ENCODE results near the gene IFT122. TPM values are rescaled to one million over a fixed set of nuclear protein-coding genes. Genes with fewer than 3 reads are reported as not detected.

The IFT122 gene
- total and polyA plus RNA-seq, 2 experiments from 2014 or later = 10.2 to 38.8 TPM

DNA sequence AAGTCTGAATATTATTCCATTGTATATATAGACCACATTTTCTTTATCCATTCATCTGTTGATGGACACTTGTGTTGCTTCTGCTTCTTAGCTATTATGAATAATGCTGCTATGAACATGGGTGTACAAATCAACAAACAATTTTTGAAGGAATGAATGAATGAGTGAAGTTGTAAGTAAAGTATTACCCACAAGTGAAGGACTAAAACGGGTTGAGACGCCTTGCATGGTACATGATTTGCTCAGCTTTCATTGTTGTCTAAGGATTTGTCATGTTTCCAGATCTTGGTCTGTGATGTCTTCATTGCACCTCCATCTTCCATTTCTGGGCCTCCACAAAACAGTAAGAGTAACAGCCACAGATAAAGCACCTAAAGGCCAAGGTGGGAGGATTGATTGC is 20.5 kb downstream of the IFT122 start (continued):
- TF ChIP-seq, protein P1, sequence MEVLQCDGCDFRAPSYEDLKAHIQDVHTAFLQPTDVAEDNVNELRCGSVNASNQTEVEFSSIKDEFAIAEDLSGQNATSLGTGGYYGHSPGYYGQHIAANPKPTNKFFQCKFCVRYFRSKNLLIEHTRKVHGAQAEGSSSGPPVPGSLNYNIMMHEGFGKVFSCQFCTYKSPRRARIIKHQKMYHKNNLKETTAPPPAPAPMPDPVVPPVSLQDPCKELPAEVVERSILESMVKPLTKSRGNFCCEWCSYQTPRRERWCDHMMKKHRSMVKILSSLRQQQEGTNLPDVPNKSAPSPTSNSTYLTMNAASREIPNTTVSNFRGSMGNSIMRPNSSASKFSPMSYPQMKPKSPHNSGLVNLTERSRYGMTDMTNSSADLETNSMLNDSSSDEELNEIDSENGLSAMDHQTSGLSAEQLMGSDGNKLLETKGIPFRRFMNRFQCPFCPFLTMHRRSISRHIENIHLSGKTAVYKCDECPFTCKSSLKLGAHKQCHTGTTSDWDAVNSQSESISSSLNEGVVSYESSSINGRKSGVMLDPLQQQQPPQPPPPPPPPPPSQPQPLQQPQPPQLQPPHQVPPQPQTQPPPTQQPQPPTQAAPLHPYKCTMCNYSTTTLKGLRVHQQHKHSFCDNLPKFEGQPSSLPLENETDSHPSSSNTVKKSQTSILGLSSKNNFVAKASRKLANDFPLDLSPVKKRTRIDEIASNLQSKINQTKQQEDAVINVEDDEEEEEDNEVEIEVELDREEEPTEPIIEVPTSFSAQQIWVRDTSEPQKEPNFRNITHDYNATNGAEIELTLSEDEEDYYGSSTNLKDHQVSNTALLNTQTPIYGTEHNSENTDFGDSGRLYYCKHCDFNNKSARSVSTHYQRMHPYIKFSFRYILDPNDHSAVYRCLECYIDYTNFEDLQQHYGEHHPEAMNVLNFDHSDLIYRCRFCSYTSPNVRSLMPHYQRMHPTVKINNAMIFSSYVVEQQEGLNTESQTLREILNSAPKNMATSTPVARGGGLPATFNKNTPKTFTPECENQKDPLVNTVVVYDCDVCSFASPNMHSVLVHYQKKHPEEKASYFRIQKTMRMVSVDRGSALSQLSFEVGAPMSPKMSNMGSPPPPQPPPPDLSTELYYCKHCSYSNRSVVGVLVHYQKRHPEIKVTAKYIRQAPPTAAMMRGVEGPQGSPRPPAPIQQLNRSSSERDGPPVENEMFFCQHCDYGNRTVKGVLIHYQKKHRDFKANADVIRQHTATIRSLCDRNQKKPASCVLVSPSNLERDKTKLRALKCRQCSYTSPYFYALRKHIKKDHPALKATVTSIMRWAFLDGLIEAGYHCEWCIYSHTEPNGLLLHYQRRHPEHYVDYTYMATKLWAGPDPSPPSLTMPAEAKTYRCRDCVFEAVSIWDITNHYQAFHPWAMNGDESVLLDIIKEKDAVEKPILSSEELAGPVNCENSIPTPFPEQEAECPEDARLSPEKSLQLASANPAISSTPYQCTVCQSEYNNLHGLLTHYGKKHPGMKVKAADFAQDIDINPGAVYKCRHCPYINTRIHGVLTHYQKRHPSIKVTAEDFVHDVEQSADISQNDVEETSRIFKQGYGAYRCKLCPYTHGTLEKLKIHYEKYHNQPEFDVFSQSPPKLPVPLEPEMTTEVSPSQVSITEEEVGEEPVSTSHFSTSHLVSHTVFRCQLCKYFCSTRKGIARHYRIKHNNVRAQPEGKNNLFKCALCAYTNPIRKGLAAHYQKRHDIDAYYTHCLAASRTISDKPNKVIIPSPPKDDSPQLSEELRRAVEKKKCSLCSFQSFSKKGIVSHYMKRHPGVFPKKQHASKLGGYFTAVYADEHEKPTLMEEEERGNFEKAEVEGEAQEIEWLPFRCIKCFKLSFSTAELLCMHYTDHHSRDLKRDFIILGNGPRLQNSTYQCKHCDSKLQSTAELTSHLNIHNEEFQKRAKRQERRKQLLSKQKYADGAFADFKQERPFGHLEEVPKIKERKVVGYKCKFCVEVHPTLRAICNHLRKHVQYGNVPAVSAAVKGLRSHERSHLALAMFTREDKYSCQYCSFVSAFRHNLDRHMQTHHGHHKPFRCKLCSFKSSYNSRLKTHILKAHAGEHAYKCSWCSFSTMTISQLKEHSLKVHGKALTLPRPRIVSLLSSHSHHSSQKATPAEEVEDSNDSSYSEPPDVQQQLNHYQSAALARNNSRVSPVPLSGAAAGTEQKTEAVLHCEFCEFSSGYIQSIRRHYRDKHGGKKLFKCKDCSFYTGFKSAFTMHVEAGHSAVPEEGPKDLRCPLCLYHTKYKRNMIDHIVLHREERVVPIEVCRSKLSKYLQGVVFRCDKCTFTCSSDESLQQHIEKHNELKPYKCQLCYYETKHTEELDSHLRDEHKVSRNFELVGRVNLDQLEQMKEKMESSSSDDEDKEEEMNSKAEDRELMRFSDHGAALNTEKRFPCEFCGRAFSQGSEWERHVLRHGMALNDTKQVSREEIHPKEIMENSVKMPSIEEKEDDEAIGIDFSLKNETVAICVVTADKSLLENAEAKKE (CRISPR knock-in tag; IDR thresholded peaks at IDR 0.05) = no peak
- TF ChIP-seq POLR2AphosphoS5 (IDR thresholded peaks at IDR 0.05; ENCODE audit: low read depth) (no peak), EZH2phosphoT487 (IDR thresholded peaks at IDR 0.05; ENCODE audit: unreplicated experiment) (no peak), EZH2 (IDR thresholded peaks at IDR 0.05; ENCODE audit: low read depth, unreplicated experiment) (no peak)

DNA sequence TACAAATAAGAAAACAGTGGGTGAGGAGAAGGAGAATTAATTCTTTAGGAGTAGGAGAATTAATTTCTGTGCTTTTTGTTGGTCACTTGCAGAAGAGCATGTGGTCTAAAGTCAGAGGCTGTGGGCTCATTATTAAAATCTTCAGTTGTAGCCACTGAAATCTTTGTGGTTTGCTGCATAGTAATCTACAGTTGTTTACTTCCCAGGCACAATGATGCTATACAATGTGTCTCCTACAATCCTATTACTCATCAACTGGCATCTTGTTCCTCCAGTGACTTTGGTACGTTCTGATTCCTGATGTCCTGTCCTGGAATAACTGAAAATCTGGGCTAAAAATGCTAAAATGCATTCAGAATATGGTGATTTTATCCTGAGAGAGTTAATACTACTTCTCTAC is 21.0 kb downstream of the IFT122 start:
- ATAC-seq (no peak), DNase-seq (ENCODE audit: low spot score) (no peak)
- H3K36me3 ChIP-seq (ENCODE audit: insufficient read depth) = peaks cover 9% of the 10 kb centered on the region
- H4K20me1 ChIP-seq (replicated peaks; ENCODE audit: insufficient read depth) = peaks cover 5% of the 10 kb centered on the region; the same call in 1 of the 2 replicates
- no peak overlapping the region for H3K27ac ChIP-seq (ENCODE audit: low read depth)
- no peaks in the 10 kb centered on the region for H3K4me1 Mint-ChIP-seq
- no peak overlapping the region for H3K27ac Mint-ChIP-seq
- H3K27me3 Mint-ChIP-seq (ENCODE audit: insufficient read depth, low read depth, poor library complexity) = no peaks in the 10 kb centered on the region
- H3K9me2 ChIP-seq (ENCODE audit: insufficient read depth) = no peaks in the 10 kb centered on the region
- no peaks in the 10 kb centered on the region for H3K79me2 ChIP-seq (replicated peaks; ENCODE audit: insufficient read depth)
- no peak overlapping the region for H3K4me2 ChIP-seq
- H3K4me3 ChIP-seq = no peak overlapping the region
- H3K27me3 ChIP-seq (ENCODE audit: insufficient read depth) = no peaks in the 10 kb centered on the region
- H3K4me1 ChIP-seq (ENCODE audit: insufficient read depth) = no peaks in the 10 kb centered on the region
- H3K9me3 Mint-ChIP-seq = no peaks in the 10 kb centered on the region
- no peaks in the 10 kb centered on the region; the same call in 2 of the 3 replicates for H3K36me3 Mint-ChIP-seq (ENCODE audit: low read depth)
- H3F3A ChIP-seq (replicated peaks; ENCODE audit: low read depth) = no peaks in the 10 kb centered on the region
- H2AFZ ChIP-seq = no peak overlapping the region
- no peak overlapping the region for H3K4me3 Mint-ChIP-seq
- TF ChIP-seq EZH2 (IDR thresholded peaks at IDR 0.05; ENCODE audit: low read depth, unreplicated experiment) = no peak
- TF ChIP-seq ZNF331 (CRISPR knock-in tag; IDR thresholded peaks at IDR 0.05; ENCODE audit: low read depth) = no peak
- TF ChIP-seq NANOG (IDR thresholded peaks at IDR 0.05; ENCODE audit: borderline replicate concordance) = no peak
- no peak for TF ChIP-seq POLR2AphosphoS5 (IDR thresholded peaks at IDR 0.05; ENCODE audit: low read depth)
- no peak for TF ChIP-seq JUNB (IDR thresholded peaks at IDR 0.05; ENCODE audit: unreplicated experiment)
- TF ChIP-seq EZH2phosphoT487 (IDR thresholded peaks at IDR 0.05; ENCODE audit: unreplicated experiment) = no peak
- TF ChIP-seq, protein P2, sequence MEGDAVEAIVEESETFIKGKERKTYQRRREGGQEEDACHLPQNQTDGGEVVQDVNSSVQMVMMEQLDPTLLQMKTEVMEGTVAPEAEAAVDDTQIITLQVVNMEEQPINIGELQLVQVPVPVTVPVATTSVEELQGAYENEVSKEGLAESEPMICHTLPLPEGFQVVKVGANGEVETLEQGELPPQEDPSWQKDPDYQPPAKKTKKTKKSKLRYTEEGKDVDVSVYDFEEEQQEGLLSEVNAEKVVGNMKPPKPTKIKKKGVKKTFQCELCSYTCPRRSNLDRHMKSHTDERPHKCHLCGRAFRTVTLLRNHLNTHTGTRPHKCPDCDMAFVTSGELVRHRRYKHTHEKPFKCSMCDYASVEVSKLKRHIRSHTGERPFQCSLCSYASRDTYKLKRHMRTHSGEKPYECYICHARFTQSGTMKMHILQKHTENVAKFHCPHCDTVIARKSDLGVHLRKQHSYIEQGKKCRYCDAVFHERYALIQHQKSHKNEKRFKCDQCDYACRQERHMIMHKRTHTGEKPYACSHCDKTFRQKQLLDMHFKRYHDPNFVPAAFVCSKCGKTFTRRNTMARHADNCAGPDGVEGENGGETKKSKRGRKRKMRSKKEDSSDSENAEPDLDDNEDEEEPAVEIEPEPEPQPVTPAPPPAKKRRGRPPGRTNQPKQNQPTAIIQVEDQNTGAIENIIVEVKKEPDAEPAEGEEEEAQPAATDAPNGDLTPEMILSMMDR (conservative IDR thresholded peaks at IDR 0.05; ENCODE audit: low read depth in 2 of 2) = no peak
- TF ChIP-seq, protein P3, sequence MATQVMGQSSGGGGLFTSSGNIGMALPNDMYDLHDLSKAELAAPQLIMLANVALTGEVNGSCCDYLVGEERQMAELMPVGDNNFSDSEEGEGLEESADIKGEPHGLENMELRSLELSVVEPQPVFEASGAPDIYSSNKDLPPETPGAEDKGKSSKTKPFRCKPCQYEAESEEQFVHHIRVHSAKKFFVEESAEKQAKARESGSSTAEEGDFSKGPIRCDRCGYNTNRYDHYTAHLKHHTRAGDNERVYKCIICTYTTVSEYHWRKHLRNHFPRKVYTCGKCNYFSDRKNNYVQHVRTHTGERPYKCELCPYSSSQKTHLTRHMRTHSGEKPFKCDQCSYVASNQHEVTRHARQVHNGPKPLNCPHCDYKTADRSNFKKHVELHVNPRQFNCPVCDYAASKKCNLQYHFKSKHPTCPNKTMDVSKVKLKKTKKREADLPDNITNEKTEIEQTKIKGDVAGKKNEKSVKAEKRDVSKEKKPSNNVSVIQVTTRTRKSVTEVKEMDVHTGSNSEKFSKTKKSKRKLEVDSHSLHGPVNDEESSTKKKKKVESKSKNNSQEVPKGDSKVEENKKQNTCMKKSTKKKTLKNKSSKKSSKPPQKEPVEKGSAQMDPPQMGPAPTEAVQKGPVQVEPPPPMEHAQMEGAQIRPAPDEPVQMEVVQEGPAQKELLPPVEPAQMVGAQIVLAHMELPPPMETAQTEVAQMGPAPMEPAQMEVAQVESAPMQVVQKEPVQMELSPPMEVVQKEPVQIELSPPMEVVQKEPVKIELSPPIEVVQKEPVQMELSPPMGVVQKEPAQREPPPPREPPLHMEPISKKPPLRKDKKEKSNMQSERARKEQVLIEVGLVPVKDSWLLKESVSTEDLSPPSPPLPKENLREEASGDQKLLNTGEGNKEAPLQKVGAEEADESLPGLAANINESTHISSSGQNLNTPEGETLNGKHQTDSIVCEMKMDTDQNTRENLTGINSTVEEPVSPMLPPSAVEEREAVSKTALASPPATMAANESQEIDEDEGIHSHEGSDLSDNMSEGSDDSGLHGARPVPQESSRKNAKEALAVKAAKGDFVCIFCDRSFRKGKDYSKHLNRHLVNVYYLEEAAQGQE (IDR thresholded peaks at IDR 0.05; ENCODE audit: unreplicated experiment) = no peak
- no peak for TF ChIP-seq STAT1 (IDR thresholded peaks at IDR 0.05; ENCODE audit: unreplicated experiment)
- TF ChIP-seq ZNF114 (CRISPR knock-in tag; IDR thresholded peaks at IDR 0.05) = no peak
